Measurements from ENCODE around the gene PDCD1. TPM values are rescaled to one million over a fixed set of nuclear protein-coding genes. Genes with fewer than 3 reads are reported as not detected.

Gene PDCD1
- total and polyA plus RNA-seq, 2 donors, result 12.7 to 16.0 TPM

GRCh38 chr2:241903121-241904010 is 44.7 kb upstream of the PDCD1 start:
- Histone ChIP-seq H3K27me3 (ENCODE audit: control insufficient read depth in 2 of 2, insufficient read depth in 1 of 2, low read length in 1 of 2) (no peaks in the 10 kb centered on the region), H3K4me1 (ENCODE audit: control insufficient read depth in 2 of 2, insufficient read depth in 2 of 2, low read length in 2 of 2) (peaks cover 2 to 8% of the 10 kb centered on the region in 2 donors), H3K4me3 (ENCODE audit: low read length in 2 of 2) (no peak overlapping the region), H3K36me3 (ENCODE audit: control insufficient read depth in 2 of 2, insufficient read depth in 2 of 2, low read length in 1 of 2) (peaks cover 0 to 15% of the 10 kb centered on the region in 2 donors), H3K9me3 (ENCODE audit: control insufficient read depth in 2 of 2, insufficient read depth in 1 of 2, low read length in 1 of 2) (no peaks in the 10 kb centered on the region), H3K27ac (ENCODE audit: low read depth in 1 of 2, low read length in 1 of 2) (no peak overlapping the region)
- WGBS, result 97% methylated on average over 40 of the region's 40 CpGs
- no peak for DNase-seq (ENCODE audit: low read depth in 6 of 9, low spot score in 9 of 9)

- Histone ChIP-seq H3K9me3 (ENCODE audit: control insufficient read depth in 2 of 2, insufficient read depth in 1 of 2, low read length in 1 of 2) (no peaks in the 10 kb centered on the region), H3K27me3 (ENCODE audit: control insufficient read depth in 2 of 2, insufficient read depth in 1 of 2, low read length in 1 of 2) (no peaks in the 10 kb centered on the region), H3K27ac (ENCODE audit: low read depth in 1 of 2, low read length in 1 of 2) (no peak overlapping the region), H3K4me3 (ENCODE audit: low read length in 2 of 2) (no peak overlapping the region), H3K36me3 (ENCODE audit: control insufficient read depth in 2 of 2, insufficient read depth in 2 of 2, low read length in 1 of 2) (peaks cover 0 to 16% of the 10 kb centered on the region in 2 donors), H3K4me1 (ENCODE audit: control insufficient read depth in 2 of 2, insufficient read depth in 2 of 2, low read length in 2 of 2) (peaks cover 2 to 8% of the 10 kb centered on the region in 2 donors)
- 88% methylated on average over 48 of the region's 48 CpGs for WGBS
- no peak for DNase-seq (ENCODE audit: low read depth in 6 of 9, low spot score in 9 of 9)
These were observed 43.8 kb upstream of the PDCD1 start for GRCh38 chr2:241902357-241902991.

GRCh38 chr2:241901500-241902351 is 43.0 kb upstream of the PDCD1 start:
- no peaks in the 10 kb centered on the region for H3K27me3 ChIP-seq (ENCODE audit: control insufficient read depth in 2 of 2, insufficient read depth in 1 of 2, low read length in 1 of 2)
- WGBS, result 79% methylated on average over 54 of the region's 54 CpGs
- H3K4me3 ChIP-seq (ENCODE audit: low read length in 2 of 2), result no peak overlapping the region
- H3K9me3 ChIP-seq (ENCODE audit: control insufficient read depth in 2 of 2, insufficient read depth in 1 of 2, low read length in 1 of 2), result no peaks in the 10 kb centered on the region
- H3K36me3 ChIP-seq (ENCODE audit: control insufficient read depth in 2 of 2, insufficient read depth in 2 of 2, low read length in 1 of 2), result peaks cover 0 to 22% of the 10 kb centered on the region in 2 donors
- no peak overlapping the region for H3K27ac ChIP-seq (ENCODE audit: low read depth in 1 of 2, low read length in 1 of 2)
- H3K4me1 ChIP-seq (ENCODE audit: control insufficient read depth in 2 of 2, insufficient read depth in 2 of 2, low read length in 2 of 2), result peaks cover 2 to 8% of the 10 kb centered on the region in 2 donors
- no peak for DNase-seq (ENCODE audit: low read depth in 6 of 9, low spot score in 9 of 9)

- Histone ChIP-seq H3K27ac (ENCODE audit: low read depth in 1 of 2, low read length in 1 of 2) (no peak overlapping the region), H3K4me1 (ENCODE audit: control insufficient read depth in 2 of 2, insufficient read depth in 2 of 2, low read length in 2 of 2) (peaks cover 2 to 8% of the 10 kb centered on the region in 2 donors), H3K27me3 (ENCODE audit: control insufficient read depth in 2 of 2, insufficient read depth in 1 of 2, low read length in 1 of 2) (no peaks in the 10 kb centered on the region), H3K36me3 (ENCODE audit: control insufficient read depth in 2 of 2, insufficient read depth in 2 of 2, low read length in 1 of 2) (peaks cover 0 to 22% of the 10 kb centered on the region in 2 donors), H3K9me3 (ENCODE audit: control insufficient read depth in 2 of 2, insufficient read depth in 1 of 2, low read length in 1 of 2) (peaks cover 0 to 3% of the 10 kb centered on the region in 2 donors), H3K4me3 (ENCODE audit: low read length in 2 of 2) (no peak overlapping the region)
- DNase-seq (ENCODE audit: low read depth in 6 of 9, low spot score in 9 of 9), result no peak
- 91% methylated on average over 21 of the region's 21 CpGs for WGBS
These were observed 42.3 kb upstream of the PDCD1 start for GRCh38 chr2:241901018-241901380.

- H3K4me1 ChIP-seq (ENCODE audit: control insufficient read depth in 2 of 2, insufficient read depth in 2 of 2, low read length in 2 of 2), result peaks cover 2 to 8% of the 10 kb centered on the region in 2 donors
- H3K4me3 ChIP-seq (ENCODE audit: low read length in 2 of 2), result no peak overlapping the region
- no peak for DNase-seq (ENCODE audit: low read depth in 6 of 9, low spot score in 9 of 9)
- WGBS, result 95% methylated on average over 32 of the region's 32 CpGs
- H3K9me3 ChIP-seq (ENCODE audit: control insufficient read depth in 2 of 2, insufficient read depth in 1 of 2, low read length in 1 of 2), result peaks cover 0 to 6% of the 10 kb centered on the region in 2 donors
- no peak overlapping the region for H3K27ac ChIP-seq (ENCODE audit: low read depth in 1 of 2, low read length in 1 of 2)
- H3K27me3 ChIP-seq (ENCODE audit: control insufficient read depth in 2 of 2, insufficient read depth in 1 of 2, low read length in 1 of 2), result no peaks in the 10 kb centered on the region
- peaks cover 0 to 22% of the 10 kb centered on the region in 2 donors for H3K36me3 ChIP-seq (ENCODE audit: control insufficient read depth in 2 of 2, insufficient read depth in 2 of 2, low read length in 1 of 2)
These were observed 41.7 kb upstream of the PDCD1 start for GRCh38 chr2:241900251-241901017.

- DNase-seq (ENCODE audit: low read depth in 6 of 9, low spot score in 9 of 9), result no peak
- Histone ChIP-seq H3K9me3 (ENCODE audit: control insufficient read depth in 2 of 2, insufficient read depth in 1 of 2, low read length in 1 of 2) (peaks cover 0 to 6% of the 10 kb centered on the region in 2 donors), H3K27me3 (ENCODE audit: control insufficient read depth in 2 of 2, insufficient read depth in 1 of 2, low read length in 1 of 2) (no peaks in the 10 kb centered on the region), H3K36me3 (ENCODE audit: control insufficient read depth in 2 of 2, insufficient read depth in 2 of 2, low read length in 1 of 2) (peaks cover 5 to 32% of the 10 kb centered on the region in 2 donors), H3K4me3 (ENCODE audit: low read length in 2 of 2) (no peak overlapping the region), H3K4me1 (ENCODE audit: control insufficient read depth in 2 of 2, insufficient read depth in 2 of 2, low read length in 2 of 2) (peaks cover 0 to 8% of the 10 kb centered on the region in 2 donors), H3K27ac (ENCODE audit: low read depth in 1 of 2, low read length in 1 of 2) (no peak overlapping the region)
- 97% methylated on average over 30 of the region's 30 CpGs for WGBS
These were observed 40.0 kb upstream of the PDCD1 start for GRCh38 chr2:241898463-241899270.

- Histone ChIP-seq H3K4me3 (ENCODE audit: low read length in 2 of 2) (no peak overlapping the region), H3K27ac (ENCODE audit: low read depth in 1 of 2, low read length in 1 of 2) (no peak overlapping the region), H3K4me1 (ENCODE audit: control insufficient read depth in 2 of 2, insufficient read depth in 2 of 2, low read length in 2 of 2) (peaks cover 0 to 8% of the 10 kb centered on the region in 2 donors), H3K27me3 (ENCODE audit: control insufficient read depth in 2 of 2, insufficient read depth in 1 of 2, low read length in 1 of 2) (no peaks in the 10 kb centered on the region), H3K9me3 (ENCODE audit: control insufficient read depth in 2 of 2, insufficient read depth in 1 of 2, low read length in 1 of 2) (peaks cover 0 to 6% of the 10 kb centered on the region in 2 donors), H3K36me3 (ENCODE audit: control insufficient read depth in 2 of 2, insufficient read depth in 2 of 2, low read length in 1 of 2) (peaks cover 5 to 35% of the 10 kb centered on the region in 2 donors)
- 94% methylated on average over 17 of the region's 17 CpGs for WGBS
- DNase-seq (ENCODE audit: low read depth in 6 of 9, low spot score in 9 of 9), result no peak
These were observed 38.7 kb upstream of the PDCD1 start for GRCh38 chr2:241897231-241897916.

Measured in thymus (tissue), 11 donors.